HG03039 (cell line): ENCODE measurements around the gene HMG20A.
"Not testable (repeated sequence)": the region's sequence is repeated elsewhere in the genome, so short reads cannot be mapped to it uniquely, and the experiment has no call there.

ENCODE experiments used
- ATAC-seq: cut with Tn5 transposase; IDR thresholded peaks from one replicate; pipeline ENCODE4 v1.9.1; 2021; ENCODE audit warnings: mild to moderate bottlenecking, moderate library complexity; ENCODE audit not compliant: unreplicated experiment

HMG20A gene

DNA sequence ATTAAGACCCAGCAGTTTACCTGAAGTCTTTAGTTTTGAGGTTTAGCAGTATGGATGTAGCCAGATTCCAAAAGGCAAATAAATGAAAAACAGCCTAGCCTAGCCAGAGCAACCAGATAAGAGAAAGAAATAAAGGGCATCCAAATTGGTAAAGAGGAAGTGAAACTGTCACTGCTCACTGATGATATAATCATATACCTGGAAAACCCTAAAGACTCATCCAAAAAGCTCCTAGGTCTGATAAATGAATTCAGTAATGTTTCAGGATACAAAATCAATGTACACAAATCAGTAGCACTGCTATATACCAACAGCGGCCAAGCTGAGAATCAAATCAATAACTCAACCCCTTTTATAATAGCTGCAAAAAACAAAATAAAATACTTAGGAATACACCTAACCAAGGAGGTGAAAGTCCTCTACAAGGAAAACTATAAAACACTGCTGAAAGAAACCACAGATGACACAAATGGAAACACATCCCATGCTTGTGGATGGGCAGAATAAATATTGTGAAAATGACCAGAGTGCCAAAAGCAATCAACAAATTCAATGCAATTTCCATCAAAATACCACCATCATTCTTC lies 14.4 kb upstream of the HMG20A start:
- not testable (repeated sequence) for ATAC-seq

DNA sequence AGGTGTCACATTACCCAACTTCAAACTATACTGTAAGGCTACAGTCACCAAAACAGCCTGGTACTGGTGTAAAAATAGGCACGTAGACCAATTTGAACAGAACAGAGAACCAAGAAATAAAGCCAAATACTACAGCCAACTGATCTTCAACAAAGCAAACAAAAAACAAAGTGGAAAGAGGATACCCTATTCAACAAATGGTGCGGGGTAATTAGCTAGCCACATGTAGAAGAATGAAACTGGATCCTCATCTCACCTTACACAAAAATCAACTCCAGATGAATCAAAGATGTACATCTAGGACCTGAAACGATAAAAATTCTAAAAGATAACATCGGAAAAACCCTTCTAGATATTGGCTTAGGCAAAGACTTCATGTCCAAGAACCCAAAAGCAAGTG lies 13.8 kb upstream of the HMG20A start:
- ATAC-seq: no peak

DNA sequence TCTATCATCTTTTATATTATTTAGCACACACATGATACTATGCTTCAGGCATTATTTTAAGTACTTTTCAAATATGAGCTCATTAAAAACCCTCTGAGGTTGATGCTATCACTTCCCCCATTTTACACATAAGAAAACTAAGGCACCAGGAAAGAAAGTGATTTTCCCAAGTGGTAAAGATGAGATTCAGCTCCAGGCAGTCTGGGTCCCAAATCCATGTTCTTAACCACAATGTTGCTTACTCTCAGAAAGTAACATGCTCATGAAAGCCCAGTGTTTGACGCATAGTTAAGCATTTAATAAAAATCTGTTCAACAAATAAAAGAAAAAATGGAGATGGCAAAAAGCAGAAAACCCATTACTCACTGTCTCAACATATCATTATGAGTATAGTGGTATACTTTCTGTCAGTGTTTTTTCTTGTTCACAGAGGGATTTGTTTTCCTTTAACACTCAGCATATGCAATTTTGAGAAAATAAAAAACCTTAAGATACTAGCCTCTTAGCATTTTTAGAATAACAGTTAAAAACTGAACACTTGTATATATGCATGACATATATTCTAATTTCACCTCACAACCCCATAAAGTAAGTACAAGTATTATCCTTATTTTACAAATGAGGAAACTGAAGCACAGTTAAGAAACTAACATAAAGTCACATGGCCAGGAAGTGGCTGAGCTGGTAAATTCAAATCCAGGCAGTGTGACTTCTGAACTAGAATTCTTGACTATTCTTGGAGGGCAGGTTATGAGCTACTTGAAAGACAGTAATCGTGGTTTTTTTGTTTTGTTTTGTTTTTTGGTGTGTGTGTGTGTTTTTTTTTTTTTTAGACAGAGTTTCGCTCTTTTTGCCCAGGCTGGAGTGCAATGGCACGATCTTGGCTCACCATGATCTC lies 11.2 kb upstream of the HMG20A start:
- ATAC-seq: no peak

DNA sequence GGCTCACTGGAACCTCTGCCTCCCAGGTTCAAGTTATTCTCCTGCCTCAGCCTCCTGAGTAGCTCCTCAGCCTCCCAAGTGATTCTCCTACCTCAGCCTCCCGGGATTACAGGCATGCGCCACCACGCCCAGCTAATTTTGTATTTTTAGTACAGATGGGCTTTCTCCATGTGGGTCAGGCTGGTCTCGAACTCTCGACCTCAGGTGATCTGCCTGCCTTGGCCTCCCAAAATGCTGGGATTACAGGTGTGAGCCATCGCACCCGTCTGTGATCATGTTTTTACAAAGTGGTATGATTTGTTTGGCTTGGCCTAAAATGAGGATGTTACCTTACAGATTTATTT lies 10.6 kb upstream of the HMG20A start:
- ATAC-seq: not testable (repeated sequence)

DNA sequence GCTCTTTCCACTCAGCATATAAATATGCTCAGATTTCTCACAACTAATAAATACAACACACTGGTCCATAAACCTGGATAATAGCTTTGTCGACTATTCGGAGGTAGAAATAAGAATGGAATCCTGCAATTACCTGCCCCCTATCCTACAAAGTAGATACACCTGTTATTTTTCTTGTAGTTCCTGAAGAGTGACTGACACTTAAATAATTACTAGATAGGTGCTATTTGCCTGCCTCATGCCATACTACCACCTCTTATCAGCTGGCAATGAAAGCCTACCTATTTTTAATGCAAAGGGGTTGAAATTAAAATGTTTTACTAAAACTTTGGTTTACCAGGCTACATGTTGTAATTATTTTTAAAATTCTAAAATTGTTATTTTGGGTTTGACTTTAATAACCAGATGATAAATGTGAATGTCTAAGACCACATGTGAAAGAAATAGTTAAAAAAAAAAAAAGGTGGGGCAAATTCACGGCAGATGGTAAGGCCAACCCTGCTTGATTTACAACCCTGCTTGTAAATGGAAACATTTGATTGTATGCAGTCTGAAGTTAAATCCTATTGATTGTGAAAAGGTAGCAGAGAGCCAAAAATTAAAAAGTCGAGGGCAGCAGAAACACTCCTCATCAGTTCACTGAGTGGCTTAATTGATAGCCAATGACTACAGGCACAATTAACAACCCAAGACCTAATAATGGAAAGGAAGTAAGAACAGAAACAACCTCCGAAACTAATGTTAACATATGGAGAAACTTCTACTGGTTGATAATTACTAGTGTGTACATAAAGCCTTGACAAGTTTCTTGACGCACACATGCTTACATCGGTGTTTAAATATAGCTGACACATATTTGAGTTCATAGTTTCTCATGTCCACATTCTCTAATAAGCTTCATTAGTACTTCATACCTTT lies 9.7 kb upstream of the HMG20A start:
- ATAC-seq: no peak

DNA sequence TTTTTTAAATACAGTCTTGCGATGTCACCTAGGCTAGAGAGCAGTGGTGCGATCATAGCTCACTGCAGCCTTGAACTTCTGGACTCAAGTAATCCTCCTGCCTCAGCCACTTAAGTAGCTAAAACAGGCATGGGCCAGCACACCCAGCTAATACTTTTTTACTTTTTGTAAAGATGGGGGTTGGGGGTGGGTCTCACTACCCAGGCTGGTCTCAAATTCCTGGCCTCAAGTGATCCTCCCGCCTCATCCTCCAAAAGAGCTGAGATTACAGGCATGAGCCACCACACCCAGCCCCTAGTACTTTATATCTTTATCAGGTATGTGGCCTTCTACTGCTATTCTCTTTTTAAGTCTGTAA lies 9.1 kb upstream of the HMG20A start:
- no peak for ATAC-seq

DNA sequence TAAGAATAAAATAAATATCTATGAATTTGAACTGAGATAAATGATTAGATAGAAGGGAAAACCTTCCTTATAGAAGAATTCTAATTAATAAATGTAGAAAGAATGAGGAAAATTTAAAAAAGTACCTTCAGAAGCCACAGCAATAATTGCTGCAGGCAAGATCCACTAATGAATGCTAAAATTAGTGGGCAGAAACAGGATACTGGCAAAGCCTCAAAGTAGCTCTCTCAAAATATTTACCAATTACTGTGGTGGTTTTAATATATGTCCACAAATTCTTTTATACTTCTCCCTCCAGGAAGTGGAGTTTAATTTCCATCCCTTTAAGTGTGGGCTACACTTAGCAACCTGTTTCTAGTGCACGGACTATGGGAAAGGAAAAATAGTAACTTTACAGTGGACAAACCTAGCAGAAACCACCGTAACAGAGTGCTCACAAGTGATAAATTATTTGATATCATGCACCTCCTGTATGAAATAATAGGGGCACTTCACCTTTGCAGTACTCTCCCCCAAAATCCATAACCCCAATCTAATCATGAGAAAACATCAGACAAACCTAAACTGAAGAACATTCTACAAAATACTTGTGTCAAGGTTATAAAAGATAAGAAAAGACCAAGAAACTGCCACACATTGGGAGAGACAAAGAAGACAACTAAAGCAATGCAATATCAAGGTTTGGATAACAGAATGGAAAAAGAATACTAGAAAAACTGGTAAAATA lies 7.6 kb upstream of the HMG20A start:
- ATAC-seq: no peak

DNA sequence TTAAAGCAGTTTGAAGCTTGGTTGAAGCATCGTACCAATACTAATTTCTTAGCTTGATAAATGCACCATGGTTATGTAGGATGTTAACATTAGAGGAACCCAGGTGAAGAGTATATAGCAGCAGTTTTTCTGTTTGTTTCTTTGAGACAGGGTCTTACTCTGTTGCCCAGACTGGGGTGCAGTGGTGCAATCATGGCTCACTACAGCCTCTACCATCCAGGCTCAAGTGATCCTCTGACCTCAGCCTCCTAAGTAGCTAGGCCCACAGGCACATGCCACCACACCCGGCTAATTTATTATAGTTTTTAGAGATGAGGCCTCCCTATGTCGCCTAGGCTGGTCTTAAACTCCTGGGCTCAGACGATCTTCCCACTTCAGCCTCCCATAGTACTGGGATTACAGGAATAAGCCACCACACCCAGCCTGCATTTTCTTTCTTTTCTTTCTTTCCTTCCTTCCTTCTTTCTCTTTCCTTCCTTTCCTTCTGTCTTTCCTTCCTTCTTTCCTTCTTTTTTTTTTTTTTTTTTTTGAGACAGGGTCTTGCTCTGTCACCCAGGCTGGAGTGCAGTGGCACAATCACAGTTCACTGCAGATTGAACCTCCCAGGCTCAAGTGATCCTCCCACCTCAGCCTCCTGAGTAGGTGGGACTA lies 6.9 kb upstream of the HMG20A start:
- ATAC-seq: no peak

DNA sequence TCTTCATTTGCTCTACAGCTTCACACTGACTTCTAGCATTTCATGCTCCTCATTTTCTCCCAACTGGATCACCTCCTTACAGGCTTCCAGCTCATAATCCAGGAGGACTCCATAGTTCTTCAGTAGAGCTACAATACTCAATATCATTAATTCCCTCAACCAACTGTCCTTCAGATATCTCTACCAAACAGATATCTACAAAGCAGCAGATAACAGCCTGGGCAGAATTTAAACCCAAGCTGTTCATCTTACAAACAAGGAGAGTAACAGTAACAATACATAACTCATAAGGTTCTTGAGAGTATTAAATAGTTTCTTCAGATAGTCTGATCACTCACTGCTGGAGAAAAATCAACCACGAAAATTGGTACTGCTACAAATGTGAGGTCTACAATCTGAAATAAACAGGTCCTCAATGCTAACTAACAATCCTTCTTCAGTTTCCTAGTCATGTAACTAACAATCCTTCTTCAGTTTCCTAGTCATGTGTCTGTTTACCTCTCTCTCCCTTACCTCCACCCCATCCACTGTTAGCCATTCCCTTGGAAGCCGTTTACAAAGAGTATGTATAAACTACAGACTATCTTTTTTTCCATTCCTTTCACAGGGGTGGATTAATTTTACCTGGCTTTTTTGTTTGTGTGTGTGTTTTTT lies 5.8 kb upstream of the HMG20A start:
- no peak for ATAC-seq

DNA sequence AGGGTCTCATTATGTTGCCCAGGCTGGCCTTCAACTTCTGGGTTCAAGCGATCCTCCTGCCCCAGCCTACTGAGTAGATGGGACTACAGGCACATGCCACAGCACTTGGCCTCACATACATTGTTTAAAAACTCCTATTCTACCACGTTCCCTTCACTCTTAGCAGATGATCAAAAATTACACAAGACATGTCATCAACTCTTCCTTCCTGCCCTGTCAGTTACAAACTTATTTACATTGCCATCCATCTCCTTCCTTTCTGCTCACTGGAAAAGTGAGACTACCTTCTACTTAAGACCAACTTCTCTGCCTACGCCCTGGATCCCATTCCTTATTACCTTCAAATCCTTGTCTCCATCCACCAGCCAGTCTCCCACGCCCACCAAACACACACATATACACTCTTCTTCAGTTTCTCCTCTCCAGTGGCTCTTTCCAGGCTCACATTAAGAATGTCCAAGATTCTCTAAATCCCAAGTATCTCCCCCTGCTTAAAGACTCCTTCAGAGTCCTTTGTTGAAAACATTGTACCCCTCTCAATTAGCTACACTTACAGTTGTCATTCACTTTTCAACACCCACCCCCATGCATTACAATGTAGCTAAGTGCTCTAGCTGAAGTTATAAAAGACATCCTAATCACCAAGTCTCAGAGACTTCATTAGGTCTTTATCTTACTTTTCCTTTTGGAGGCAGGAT lies 5.1 kb upstream of the HMG20A start:
- ATAC-seq: no peak

DNA sequence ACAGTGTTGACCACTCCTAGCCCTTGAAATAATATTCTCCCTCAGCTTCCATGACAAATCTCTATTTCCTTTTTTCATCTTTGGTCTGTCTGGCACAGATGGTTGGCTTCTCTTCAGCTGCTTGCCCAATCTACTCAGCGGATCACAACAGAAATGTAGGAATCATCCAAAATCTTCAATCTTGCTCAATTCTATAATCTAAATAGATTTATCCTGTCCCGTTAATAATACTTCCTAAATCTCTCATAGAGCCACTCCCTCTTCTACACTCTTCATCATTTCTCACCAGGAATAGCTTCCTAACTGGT lies 4.6 kb upstream of the HMG20A start:
- no peak for ATAC-seq

DNA sequence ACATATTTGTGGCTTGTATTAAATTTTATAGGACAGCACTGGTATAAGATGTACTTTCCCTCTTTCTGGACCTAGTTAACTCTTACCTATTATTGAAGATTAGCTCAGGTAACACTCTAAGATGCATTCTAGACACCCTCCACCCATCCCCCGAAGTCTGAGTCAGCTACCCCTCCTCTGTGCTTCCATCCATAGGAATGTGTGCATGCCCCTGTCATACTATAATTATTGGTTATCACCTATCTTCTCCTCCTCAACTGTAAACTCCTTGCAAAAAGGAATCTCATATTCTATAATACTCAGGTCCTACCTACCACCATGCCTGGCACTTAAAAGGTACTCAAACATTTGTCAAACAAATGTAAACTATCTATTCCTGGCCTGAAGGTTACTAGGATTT lies 3.7 kb upstream of the HMG20A start:
- no peak for ATAC-seq

DNA sequence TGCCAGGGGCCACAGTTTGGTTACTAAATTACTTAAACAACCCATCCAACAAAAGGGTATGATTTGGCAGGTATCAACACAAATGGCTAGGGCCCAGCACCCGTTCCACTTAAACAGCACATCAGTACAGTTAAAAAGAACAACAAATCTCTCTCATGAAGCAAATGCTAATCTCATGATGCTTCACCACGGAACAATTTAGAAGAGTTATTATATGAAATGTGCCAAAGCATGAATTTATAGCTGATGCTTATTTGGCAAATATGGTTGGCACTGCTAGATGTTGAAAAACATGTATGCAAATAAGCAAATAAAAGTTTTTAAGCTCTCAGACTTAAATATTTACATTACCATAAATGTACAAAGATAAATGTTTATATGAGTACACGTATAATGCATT lies 3.1 kb upstream of the HMG20A start:
- ATAC-seq: no peak

DNA sequence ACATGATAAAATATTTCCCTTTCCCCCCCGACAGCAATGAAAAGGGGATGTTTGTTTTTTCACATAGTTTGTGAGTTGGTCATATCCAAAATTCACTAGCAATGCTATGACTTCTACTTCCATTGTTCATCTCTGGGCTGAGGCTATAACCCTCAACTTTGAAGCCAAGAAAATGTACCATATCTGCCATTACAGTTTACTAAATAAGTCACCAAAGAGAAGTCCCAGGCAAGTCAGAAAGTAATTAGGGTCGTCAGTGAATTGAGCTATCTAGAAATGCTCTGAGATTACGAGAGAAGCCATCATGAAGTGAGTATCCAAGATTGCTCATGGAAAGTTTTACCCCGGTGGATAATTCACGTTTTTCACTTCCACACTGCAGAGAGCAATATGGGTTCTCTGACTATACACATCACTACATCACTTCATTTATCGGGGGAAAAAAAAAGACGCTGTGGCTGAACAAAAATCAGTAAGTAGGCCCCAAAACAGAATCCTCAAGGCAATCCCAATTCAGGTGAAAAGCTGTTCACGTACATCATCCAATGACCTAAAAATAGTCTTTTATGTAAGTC lies 2.2 kb upstream of the HMG20A start:
- no peak for ATAC-seq

DNA sequence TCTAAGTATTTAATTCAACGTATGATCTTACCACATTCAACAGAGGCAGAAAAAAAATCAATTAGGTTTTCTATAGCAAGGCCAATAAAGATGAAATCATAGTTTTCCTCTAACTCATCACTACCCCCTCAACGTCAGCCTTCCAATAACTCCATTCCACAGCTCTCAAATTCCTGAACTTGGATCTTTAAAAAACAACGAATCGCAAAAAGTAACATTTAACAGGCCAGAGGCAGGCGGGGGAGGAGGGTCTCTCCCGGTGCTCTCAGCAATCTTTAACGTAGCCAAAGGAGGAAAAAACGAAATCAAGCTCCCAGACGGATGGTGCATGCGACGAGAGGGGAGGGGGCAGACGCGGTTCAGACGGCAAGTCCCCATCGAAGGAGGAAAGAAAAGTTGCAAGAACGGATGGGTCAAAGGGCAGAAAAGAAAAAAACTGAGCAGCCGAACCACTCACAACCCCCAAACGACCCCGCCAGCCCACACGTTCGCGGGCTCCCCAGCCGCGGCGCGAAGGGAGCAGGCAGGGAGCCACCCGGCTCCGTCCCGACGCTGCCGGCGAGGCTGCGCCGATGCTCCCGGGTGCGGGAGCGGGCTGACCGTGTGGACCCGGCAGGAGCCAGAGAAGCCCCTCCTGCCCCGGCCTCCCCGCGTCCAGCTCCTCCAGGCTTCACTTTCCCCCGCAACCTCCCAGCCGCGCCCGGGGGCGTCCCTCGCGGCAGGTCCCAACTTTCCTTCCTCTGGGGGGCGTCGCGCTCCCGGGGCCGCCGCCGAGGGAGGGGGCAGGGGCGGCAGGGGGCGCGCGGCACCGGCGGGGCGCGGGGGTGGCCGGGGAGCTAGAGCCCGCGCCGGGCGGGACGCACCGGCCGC lies 1.5 kb upstream of the HMG20A start:
- peak; percentile 32 for ATAC-seq

DNA sequence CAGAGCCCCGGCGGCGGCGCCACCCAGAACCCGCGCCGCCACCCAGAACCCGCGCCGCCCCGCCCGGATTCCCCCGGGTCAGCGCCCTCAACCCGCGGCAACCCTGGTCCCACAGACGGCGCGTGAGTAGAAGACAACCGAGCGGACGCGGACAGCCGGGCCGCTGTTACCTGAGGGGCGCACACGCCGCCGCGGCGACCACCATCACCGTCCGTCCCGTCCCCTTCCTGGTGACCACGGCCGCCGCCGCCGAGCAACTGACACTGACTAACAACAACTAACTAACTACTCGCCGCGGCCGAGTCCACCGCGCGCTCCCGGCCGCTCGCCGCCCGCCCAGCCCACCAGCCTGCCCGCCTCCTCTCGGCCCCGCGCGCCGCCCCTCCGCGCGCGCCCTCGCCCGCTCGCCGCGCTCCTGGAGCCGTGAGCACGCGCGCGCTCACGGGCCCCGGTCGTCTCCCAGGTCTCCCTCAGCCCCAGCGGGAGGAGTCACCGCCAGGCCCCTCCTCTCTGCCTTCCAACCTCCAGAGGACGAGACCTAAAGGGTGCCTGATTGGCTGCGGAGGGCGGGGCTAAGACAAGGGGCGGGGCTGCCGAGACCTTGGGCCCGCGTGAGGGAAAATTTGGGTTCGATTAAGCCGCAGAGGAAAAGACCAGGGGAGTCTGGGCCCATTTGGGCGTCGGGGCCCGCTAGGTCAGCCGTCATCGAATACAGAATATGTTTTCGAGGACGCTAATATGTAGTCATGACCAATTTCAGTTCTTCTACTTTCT lies 665 bp upstream of the HMG20A start, which contains the start of gene PEAK1:
Gene PEAK1, minus strand, starts transcription at position 269 of the 774 bp plus-strand sequence. CDS start 238,178 bp downstream, outside the sequence.
- peak; percentile 86 for ATAC-seq

DNA sequence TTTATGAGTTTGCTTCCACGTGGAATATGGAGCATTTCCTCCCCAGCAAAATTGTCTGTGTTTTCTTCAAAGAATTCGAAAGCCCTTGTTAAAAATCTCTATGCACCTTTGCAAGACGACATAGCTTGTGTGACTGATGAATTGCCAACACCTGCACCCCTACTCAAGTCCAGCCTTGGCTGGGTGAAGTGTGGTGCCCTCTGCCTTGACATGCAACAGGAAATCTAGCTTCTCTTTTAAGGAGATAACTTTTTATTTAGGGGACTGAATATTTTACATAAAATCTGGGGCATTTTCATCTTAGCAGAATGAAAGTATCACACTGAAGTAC lies 647 bp downstream of the HMG20A start:
- ATAC-seq: no peak

DNA sequence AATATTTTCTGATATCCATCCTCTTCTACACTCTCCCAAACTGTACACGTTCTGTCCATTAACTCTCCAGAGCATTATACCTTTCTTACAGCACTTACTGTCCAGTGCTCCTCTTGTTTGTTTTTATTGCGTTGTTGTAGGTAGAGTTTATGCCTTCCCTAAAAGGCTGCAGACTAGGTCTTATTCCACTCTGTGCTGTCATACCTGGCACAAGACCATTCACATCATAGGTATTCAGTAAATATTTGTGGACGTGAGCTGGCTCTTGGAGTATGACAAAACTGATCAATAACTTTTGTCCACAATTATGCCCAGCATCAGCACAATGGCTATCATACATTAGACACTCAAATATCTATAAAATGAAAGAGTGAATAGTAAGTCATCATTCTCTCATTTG lies 4.4 kb downstream of the HMG20A start:
- ATAC-seq: no peak
